HG03045 (cell line): ENCODE measurements around the gene MYLK.

Experiments
- ATAC-seq: cut with Tn5 transposase; IDR thresholded peaks from one replicate; pipeline ENCODE4 v1.9.1; 2021; ENCODE audit warnings: mild to moderate bottlenecking, moderate library complexity; ENCODE audit not compliant: unreplicated experiment

MYLK gene

GRCh38 chr3:123877466-123877865 lies 6.7 kb downstream of the MYLK start:
- no peak for ATAC-seq

- no peak for ATAC-seq
Observed at GRCh38 chr3:123876858-123877257, 7.3 kb downstream of the MYLK start.

- ATAC-seq: no peak
Observed at GRCh38 chr3:123872621-123873020, 11.5 kb downstream of the MYLK start.

GRCh38 chr3:123871946-123872345 lies 12.2 kb downstream of the MYLK start:
- ATAC-seq: no peak

GRCh38 chr3:123870033-123870432 lies 14.1 kb downstream of the MYLK start:
- ATAC-seq: no peak

- ATAC-seq: no peak
Observed at GRCh38 chr3:123869165-123869564, 15.0 kb downstream of the MYLK start.

GRCh38 chr3:123864706-123865105 lies 19.4 kb downstream of the MYLK start:
- no peak for ATAC-seq

GRCh38 chr3:123862152-123862551 lies 22.0 kb downstream of the MYLK start:
- ATAC-seq: no peak

- ATAC-seq: no peak
Observed at GRCh38 chr3:123861081-123861836, 22.9 kb downstream of the MYLK start.

- ATAC-seq: no peak
Observed at GRCh38 chr3:123859177-123859576, 25.0 kb downstream of the MYLK start.

GRCh38 chr3:123854905-123855304 lies 29.2 kb downstream of the MYLK start:
- no peak for ATAC-seq

GRCh38 chr3:123853686-123854372 lies 30.3 kb downstream of the MYLK start:
- no peak for ATAC-seq

- no peak for ATAC-seq
Observed at GRCh38 chr3:123847209-123847608, 36.9 kb downstream of the MYLK start.

- no peak for ATAC-seq
Observed at GRCh38 chr3:123843668-123844067, 40.5 kb downstream of the MYLK start.

- ATAC-seq: no peak
Observed at GRCh38 chr3:123842711-123843110, 41.4 kb downstream of the MYLK start.

GRCh38 chr3:123841476-123842238 lies 42.5 kb downstream of the MYLK start:
- ATAC-seq: no peak

GRCh38 chr3:123840961-123841360 lies 43.2 kb downstream of the MYLK start:
- ATAC-seq: no peak

- no peak for ATAC-seq
Observed at GRCh38 chr3:123837858-123838257, 46.3 kb downstream of the MYLK start.

- no peak for ATAC-seq
Observed at GRCh38 chr3:123834631-123835030, 49.5 kb downstream of the MYLK start.

- no peak for ATAC-seq
Observed at GRCh38 chr3:123833398-123833785, 50.7 kb downstream of the MYLK start.

- no peak for ATAC-seq
Observed at GRCh38 chr3:123832692-123833397, 51.3 kb downstream of the MYLK start.
